ENCODE results near the gene MINPP1.
"Not testable (repeated sequence)": the region's sequence is repeated elsewhere in the genome, so short reads cannot be mapped to it uniquely, and the experiment has no call there.

MINPP1 gene, protein sequence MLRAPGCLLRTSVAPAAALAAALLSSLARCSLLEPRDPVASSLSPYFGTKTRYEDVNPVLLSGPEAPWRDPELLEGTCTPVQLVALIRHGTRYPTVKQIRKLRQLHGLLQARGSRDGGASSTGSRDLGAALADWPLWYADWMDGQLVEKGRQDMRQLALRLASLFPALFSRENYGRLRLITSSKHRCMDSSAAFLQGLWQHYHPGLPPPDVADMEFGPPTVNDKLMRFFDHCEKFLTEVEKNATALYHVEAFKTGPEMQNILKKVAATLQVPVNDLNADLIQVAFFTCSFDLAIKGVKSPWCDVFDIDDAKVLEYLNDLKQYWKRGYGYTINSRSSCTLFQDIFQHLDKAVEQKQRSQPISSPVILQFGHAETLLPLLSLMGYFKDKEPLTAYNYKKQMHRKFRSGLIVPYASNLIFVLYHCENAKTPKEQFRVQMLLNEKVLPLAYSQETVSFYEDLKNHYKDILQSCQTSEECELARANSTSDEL

DNA sequence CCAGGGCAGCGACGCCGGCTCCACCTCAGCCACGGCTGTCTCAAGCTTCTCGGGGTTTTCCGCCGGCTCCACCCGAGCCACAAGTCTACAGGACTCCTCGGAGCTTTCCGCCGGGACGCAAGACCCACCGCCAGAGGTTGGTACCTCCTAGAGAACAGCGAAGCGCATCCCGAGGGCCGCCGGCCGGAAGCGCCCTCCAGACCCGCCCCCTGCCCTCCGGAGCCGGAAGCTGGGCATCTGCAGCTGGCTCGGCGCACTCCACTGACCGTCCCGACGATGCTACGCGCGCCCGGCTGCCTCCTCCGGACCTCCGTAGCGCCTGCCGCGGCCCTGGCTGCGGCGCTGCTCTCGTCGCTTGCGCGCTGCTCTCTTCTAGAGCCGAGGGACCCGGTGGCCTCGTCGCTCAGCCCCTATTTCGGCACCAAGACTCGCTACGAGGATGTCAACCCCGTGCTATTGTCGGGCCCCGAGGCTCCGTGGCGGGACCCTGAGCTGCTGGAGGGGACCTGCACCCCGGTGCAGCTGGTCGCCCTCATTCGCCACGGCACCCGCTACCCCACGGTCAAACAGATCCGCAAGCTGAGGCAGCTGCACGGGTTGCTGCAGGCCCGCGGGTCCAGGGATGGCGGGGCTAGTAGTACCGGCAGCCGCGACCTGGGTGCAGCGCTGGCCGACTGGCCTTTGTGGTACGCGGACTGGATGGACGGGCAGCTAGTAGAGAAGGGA, at the start of gene MINPP1:
TSS of gene MINPP1 (plus strand) at position 254 of the 726 bp plus-strand sequence. CDS start at position 277, 23 bp downstream.
- no peak for FAIRE-seq

DNA sequence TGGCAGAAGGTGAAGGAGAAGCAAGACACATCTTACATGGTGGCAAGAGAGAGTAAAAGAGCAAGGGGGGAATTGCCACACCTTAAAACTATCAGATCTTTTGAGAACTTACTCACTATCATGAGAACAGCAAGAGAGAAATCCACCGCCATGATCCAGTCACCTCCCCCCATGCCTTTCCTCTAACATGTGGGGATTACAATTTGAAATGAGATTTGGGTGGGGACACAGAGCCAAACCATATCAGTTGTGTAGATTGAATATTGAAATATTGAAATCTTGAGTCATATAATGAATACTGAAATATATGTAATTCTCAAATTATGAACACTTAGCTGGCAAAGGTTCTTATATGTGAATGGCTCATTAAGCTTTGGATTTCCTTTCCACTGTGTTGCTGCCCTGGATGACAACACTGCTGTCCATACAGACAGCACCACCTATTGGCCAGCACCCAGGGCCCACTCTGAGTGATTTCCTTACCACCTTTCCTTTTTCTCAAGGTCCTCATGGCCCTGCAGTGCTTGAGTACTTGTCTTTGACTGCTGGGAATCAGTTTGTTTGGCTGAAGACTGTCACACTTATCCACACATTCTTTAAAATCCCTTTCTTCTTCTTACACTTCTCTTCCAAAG, 48.0 kb upstream of the MINPP1 start:
- not testable (repeated sequence) for FAIRE-seq

DNA sequence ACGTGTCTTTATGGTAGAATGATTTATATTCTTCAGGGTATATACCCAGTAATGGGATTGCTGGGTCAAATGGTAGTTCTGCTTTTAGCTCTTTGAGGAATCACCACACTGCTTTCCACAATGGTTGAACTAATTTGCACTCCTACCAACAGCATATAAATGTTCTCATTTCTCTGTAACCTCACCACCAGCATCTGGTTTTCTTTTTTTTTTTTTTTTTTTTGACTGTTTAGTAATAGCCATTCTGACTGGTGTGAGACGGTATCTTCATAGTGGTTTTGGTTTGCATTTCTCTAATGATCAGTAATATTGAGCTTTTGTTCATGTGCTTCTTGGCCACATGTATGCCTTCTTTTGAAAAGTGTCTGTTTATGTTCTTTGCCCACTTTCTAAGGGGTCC, 42.9 kb upstream of the MINPP1 start:
- FAIRE-seq, result not testable (repeated sequence)

DNA sequence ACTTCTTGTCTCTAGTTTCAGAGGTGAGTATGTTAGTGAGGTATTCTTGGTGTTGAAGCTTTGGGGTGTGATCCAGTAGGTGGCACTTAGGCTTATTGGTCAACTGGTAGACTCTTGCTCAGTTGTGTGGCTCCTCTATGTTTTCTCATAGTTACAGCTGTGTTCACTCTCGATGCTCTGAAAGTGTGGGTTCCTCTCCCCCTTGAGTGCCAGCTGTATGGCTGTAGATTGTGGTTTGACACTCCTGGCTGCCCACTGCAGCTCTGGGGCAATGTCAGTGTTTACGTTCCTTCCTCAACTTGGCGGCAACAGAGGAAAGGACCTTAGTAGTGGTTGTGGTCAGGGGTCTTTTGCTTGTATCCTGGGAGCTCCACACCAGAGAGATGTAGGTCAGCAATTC, 37.8 kb upstream of the MINPP1 start:
- not testable (repeated sequence) for FAIRE-seq

DNA sequence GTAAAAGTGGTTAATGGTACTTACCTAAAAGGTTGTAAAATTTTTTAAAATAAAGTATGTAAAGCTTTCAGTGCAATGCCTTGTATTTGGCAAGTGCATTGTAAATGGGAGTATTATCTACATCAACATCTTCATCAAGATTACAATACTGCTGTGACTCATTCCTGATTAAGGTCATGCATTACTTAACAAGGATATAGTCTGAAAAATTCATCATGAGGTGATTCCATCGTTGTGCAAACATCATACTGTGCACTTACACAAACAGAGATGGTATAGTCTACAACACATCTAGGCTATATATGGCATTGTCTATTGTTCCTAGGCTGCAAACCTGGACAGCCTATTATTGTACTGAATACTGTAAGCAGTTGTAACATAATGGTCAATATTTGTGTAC, 16.0 kb upstream of the MINPP1 start:
- peak; percentile 18 for FAIRE-seq

DNA sequence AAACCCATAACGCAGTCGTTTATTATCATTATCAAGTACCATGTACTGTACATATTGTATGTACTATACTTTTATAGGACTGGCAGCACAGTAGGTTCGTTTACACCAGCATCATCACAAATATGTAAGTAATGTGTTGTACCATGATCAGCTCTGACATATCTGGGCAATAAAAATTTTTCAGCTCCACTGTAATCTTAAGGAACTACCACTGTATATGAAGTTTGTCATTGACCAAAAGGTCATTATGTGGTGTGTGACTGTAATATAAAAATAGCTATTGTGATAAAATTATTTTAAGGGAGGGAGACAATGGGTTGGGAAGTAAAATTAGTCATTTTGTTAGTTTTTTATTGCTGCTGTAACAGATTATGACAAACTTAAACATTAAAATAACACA, 14.4 kb upstream of the MINPP1 start:
- FAIRE-seq, result not testable (repeated sequence)

DNA sequence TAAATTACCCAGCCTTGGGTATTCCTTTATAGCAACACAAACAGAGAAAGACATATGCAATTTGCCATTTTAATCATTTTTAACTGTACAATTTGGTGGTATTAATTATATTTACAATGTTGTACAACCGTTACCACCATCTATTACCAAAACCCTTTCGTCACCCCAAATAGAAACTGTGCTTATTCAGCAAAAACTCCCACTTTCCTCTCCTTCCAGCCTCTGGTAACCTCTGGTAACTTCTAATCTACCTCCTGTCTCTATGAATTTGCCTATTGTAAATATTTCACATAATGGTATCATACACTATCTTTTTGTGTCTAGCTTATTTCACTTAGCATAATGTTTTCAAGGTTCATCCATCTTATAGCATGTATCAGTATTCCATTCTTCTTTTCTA, 12.2 kb upstream of the MINPP1 start:
- not testable (repeated sequence) for FAIRE-seq

DNA sequence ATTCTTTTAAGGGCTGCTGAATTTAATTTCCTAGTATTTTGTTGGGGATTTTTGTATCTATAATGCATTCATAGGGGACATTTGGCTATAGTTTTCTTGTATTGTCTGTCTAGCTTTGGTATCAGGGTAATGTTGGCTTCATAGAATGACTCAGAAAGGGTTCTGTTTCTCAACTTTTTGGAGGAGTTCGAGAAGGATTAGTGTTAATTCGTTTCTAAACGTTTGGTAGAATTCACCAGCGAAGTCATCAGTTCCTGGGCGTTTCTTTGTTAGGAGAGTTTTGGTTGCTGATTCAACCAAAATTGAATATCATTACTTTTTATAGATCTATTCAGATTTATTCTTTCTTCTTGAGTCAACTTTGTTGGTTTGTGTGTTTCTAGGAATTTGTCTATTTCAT, 9.2 kb upstream of the MINPP1 start:
- FAIRE-seq, result not testable (repeated sequence)

DNA sequence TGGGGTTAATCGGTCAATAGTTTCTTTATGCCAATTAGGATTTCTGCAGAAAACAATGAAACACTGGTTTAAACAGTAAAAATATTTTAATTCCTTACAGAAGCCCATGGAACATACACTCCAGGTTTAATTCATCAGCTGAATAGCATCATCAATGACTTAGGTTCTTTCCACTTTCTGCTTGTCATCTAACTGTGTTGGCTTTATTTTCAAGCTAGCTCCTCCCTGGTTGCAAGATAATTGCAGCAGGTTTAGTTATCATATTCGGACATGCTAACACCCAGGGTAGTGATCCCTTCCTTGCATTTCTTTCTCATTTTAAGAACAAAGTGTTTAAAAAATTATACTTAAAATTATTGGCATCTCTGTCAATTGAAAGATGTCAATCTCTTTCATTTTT, 7.3 kb upstream of the MINPP1 start:
- peak; percentile 87 for FAIRE-seq

DNA sequence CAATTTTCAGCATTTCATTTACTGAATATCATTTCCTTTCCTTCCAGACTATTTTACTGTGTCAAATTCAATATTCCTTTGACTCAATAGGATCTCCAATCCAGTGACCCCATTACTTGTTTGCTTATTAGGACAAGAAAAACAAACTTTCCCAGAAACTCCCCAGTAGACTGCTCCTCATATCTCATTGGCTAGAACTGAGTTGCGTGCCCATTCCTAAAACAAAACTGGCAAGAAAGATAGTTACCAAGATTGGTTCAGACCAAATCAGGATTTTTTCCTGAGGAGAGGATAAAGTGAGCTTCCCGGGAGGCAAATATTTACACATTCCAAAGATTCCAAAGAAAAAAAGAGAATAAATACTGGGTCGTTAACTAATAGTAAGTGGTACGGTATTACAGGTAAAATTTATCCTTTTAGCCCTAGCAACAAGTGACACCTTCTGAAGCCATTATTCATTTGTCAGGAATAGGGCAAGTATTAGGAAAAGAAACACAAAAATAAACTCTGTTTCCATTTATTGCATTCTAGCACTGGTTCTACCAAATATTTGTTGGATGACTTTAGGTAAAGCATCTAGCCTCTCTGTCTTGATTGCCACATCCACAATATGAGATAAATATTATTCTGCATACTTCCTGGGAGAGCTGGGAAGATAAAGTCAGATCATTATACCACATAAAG, 6.4 kb upstream of the MINPP1 start:
- peak; percentile 85 for FAIRE-seq

DNA sequence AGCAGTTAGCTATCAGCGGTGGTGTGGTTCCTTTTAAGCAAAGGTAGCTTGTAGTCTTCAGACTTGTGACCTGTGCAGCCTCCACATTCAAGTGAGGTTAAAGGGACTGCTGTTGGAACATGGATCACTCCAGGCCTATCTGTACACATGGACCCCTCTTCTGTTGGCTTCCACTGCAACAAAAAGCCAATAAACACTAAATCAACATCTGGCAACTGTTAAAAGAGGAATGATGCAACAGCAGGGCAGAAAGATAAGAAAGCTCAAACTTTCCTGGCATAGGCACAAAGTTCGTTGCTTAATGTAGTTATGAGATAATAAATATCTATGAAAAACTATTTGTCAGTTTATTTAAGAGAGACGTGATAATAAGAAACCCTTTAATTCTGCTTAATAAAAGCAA, 4.0 kb upstream of the MINPP1 start:
- FAIRE-seq, result no peak

DNA sequence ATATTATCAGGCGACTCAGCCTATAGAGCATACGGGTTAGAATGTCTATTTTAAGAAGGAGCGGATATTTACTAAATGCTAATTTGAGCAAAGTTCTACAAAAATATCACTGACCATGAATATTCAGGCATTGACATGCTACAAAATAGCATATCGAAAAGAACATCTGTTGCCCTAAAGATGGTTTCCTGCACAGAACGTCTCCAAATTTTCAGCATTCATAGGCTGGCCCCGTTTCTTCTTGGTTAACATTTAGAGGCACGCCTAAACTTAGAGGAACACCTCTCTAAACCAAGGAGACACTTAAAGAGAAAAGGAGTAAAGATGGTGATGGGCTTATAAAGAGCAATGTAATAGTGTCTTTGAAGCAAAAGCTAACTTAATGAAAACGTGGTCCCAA, 1.3 kb upstream of the MINPP1 start:
- no peak for FAIRE-seq

DNA sequence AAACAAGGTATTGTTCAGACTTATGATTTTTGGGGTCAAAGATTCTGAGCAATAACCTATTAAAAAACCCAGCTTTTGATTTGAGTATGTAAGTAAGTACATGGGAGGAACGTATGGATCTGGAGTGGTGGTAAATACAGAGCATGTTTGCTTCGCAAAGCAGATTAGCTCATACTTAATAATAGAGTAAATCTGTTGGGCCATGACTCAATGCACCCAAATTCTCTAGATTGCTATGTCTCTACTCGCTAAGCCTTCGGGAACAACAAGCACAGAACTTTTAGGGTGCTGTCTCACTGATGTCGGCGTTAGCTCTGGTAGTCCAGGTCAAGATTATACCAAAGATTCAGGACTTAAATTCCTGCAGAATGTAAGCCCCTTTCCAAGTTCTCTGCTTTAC, 807 bp upstream of the MINPP1 start:
- no peak for FAIRE-seq

DNA sequence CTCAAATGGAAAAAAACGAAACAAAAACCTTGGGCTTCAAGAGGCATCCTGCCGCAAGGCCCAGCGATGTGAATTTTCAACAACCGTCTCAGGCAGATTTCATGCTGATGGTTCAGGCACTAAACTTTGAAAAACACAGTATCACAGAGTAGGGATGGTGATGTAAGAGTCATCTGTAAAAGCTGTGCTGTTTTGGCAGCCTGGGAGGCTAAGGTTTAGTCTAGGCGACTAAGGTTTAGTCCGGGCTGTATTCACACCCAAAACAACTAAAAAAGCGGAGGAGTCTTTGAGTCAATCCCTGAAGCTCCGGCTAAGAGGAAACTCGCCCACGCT, 420 bp upstream of the MINPP1 start:
- FAIRE-seq, result no peak

DNA sequence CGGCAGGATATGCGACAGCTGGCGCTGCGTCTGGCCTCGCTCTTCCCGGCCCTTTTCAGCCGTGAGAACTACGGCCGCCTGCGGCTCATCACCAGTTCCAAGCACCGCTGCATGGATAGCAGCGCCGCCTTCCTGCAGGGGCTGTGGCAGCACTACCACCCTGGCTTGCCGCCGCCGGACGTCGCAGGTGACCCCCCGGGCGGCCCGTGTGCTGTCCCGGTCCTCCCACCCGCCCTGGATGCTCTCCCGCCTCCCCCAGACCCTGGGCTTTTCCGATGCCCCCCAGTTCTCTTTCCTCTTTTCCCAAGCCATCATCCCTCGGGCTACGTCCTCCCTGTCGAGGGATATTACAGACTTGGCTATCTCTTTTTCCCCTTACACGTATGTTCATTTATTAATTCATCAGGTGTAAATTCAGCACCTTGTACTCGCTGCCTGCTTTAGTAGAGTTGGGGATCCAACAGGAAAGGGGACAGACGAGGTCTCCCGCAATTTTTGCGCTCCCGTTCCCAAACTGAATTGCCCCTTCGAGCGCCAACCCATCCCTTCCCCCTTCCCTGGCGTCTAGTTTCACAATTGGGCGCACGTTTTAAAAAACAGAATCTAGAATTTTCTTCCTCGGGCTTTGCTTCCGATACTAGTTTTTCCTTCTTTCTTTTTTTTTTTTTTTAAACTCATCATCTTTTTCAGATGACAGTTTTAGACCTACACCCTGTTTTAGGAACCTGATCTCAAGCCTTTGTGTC, 846 bp downstream of the MINPP1 start:
- no peak for FAIRE-seq

DNA sequence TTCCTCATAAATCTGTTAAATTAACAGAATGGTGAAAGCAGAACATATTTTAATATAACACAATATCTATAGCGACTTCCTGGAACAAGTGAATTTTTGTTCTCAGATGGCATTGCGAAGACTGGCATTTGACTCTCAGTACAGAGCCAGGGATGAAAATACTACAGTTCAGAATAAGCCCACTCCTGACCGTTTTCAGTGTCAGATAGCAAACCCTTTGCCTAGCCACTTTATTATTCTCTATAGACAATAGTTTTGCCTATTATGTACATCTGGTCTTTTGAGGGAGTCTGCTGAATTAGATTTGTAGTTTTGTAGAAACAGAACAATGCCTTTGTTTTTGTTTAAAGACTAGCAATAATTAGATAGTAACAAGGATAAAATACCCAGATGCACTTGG, 2.3 kb downstream of the MINPP1 start:
- no peak for FAIRE-seq

DNA sequence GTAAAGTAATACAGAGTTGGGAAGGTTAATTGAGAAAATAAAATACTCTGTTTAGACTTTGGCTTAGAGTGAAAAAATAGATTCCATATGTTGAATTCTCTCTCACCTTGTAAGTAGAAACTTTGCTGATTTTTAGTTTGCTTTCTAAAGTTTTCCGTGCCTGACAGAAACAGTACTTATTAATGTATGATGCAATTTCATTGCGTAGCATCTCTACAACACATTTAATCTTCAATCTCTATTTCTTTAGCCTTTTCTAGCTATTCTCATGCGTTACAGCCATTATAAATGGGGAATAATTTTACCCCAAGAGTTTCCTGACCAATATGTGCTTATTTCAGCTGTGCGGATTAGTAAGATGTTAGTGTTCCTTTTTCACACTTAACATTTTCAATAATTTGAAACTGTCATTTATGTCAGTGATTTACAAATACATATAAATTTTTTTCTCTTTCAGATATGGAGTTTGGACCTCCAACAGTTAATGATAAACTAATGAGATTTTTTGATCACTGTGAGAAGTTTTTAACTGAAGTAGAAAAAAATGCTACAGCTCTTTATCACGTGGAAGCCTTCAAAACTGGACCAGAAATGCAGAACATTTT, 3.3 kb downstream of the MINPP1 start:
- FAIRE-seq, result no peak

DNA sequence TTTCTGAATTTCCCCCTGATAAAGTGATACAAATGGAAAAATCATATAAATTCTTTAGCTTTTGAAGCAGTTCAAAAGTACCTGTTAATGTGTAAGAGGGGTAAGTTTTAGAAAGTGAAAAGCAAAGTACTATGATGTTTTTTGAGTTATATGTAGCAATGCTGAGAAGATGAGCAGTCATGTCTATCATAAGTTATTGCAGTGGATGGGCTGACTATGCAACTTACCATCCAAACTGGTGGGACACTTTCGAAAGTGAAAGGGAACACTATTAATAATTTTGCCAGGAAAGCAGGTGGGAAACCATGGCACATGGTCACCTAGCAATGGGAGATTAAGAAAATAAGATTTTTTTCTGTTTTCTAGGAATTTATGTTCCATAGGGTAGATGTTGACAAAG, 4.1 kb downstream of the MINPP1 start:
- no peak for FAIRE-seq

DNA sequence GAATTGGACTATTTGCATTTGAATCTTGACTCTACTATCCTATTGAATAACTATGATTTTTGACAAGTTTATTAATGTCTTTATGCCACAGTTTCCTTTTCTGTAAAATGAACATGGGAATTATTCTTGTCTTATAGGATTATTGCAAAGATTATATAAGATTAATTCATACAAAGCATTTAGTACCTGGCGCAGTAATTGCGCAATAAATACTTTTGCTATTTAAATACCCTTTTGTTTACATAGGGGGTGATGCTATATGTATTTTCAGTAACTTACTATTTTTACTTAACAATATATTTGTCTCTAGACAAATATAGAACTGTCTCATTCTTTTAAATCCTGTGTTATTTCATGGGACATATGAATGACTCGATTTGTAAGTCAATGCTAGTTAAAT, 5.3 kb downstream of the MINPP1 start:
- FAIRE-seq, result no peak

DNA sequence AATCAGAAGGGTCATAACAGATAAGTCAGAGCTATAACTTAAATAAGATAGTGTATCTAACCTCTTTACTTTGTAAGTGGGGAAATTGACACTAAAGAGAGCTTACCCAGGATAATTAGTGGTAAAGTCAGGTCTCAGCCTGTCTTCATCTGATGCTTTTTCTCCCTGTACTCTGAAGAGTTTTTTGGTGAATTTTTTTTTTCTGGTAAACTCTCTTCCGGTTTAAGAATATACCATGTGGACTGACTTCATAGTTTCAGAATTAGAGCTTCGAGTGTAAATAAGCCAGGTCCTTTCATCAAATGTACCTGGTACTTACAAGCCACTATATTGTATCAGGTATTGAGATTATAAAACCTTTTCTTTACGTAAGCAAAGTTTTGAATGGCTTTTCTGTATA, 6.8 kb downstream of the MINPP1 start:
- FAIRE-seq, result no peak

DNA sequence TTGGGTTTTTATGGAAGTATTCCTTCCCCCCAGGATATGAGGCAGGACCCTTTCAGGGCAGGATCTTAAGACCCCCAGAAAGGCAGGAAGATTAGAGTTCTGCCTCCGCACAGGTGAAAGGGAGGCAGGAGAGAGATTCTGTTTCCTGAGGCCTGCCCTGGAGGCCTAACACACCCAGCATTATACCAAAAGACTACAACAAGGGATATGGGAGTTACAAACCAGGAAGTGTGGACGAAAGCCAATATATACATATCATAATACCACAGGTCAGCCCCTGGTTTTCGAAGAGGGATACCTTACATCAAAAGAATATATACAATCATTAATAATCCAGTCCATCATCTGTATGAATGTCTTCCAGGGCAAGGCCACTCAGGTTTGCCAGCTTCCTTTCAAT, 14.2 kb downstream of the MINPP1 start:
- no peak for FAIRE-seq

DNA sequence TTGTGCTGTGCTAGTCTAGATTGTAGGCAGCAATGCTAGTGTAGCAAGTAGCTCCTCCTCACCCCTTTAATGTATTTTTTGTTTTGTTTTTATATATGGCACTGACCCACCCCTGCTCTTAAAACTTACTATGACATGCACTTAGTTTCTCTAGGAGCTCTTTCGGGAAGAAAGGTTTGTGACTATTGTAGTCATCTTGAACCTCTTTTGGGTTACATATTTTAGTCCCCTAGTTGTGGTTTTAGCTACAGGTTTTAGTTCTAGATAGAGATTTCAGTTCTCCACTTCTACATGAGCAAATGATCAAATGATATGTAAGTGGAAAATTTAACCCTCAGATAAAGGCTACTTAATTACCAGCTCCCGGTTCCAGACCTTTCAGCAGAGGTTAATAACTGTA, 14.9 kb downstream of the MINPP1 start:
- FAIRE-seq, result no peak

Measured in endometrium (tissue), 2 donors.